ENCODE results near the gene ZNF215.

DNA sequence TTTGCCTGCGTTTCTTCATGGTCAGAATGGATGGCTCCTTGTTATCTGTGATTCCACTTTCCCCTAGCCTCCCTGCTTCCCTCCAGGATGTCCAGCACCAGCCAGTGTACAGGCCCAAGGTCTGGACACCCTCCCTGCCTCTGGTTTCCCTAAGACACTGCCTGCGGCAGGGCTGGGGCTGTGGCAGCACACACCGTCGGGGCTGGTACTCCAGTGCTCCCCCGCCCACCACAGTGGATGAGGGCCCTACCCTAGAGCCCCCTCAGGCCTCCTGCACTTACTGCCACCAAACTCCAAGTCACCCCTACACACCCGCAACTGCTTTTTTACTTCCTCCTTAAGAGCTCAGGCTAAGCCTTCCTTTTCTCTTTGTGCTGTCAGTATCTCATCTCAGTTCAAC lies 65.0 kb downstream of the ZNF215 start:
- TF ChIP-seq, protein P1, sequence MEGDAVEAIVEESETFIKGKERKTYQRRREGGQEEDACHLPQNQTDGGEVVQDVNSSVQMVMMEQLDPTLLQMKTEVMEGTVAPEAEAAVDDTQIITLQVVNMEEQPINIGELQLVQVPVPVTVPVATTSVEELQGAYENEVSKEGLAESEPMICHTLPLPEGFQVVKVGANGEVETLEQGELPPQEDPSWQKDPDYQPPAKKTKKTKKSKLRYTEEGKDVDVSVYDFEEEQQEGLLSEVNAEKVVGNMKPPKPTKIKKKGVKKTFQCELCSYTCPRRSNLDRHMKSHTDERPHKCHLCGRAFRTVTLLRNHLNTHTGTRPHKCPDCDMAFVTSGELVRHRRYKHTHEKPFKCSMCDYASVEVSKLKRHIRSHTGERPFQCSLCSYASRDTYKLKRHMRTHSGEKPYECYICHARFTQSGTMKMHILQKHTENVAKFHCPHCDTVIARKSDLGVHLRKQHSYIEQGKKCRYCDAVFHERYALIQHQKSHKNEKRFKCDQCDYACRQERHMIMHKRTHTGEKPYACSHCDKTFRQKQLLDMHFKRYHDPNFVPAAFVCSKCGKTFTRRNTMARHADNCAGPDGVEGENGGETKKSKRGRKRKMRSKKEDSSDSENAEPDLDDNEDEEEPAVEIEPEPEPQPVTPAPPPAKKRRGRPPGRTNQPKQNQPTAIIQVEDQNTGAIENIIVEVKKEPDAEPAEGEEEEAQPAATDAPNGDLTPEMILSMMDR (IDR thresholded peaks at IDR 0.05; ENCODE audit: insufficient read depth, low read length), result no peak
- TF ChIP-seq POLR2AphosphoS5 (IDR thresholded peaks at IDR 0.05; ENCODE audit: low read depth), result no peak
- TF ChIP-seq, protein P2, sequence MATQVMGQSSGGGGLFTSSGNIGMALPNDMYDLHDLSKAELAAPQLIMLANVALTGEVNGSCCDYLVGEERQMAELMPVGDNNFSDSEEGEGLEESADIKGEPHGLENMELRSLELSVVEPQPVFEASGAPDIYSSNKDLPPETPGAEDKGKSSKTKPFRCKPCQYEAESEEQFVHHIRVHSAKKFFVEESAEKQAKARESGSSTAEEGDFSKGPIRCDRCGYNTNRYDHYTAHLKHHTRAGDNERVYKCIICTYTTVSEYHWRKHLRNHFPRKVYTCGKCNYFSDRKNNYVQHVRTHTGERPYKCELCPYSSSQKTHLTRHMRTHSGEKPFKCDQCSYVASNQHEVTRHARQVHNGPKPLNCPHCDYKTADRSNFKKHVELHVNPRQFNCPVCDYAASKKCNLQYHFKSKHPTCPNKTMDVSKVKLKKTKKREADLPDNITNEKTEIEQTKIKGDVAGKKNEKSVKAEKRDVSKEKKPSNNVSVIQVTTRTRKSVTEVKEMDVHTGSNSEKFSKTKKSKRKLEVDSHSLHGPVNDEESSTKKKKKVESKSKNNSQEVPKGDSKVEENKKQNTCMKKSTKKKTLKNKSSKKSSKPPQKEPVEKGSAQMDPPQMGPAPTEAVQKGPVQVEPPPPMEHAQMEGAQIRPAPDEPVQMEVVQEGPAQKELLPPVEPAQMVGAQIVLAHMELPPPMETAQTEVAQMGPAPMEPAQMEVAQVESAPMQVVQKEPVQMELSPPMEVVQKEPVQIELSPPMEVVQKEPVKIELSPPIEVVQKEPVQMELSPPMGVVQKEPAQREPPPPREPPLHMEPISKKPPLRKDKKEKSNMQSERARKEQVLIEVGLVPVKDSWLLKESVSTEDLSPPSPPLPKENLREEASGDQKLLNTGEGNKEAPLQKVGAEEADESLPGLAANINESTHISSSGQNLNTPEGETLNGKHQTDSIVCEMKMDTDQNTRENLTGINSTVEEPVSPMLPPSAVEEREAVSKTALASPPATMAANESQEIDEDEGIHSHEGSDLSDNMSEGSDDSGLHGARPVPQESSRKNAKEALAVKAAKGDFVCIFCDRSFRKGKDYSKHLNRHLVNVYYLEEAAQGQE (IDR thresholded peaks at IDR 0.05; ENCODE audit: insufficient replicate concordance, low read depth), result no peak
